A549 (cell line): Measurements from ENCODE around the gene MRPL23. TPM values are rescaled to one million over a fixed set of nuclear protein-coding genes. Genes with fewer than 3 reads are reported as not detected.

Experiments used
- ATAC-seq, 2 experiments: fragments of 200-7000 bp in 1 of 2; fragments of >200 bp in 1 of 2; cut with Nextera tagmentation in 1 of 2; cut with Tn5 transposase in 1 of 2; 3 replicates each; pipeline versions ENCODE4 v1.8.0 to v1.9.1; 2018 to 2020; ENCODE audit warnings: mild to moderate bottlenecking in 1 of 2, moderate library complexity in 1 of 2
- CTCF ChIA-PET: fragments of 300-600 bp; sonication (Branson Sonifier 250); formaldehyde crosslinking; extraction: SDS; loops from one replicate; lab custom pipeline; 2021; ENCODE audit warnings: antibody characterized with exemption, inconsistent platforms; lab: Yijun Ruan, JAX
- POLR2A ChIA-PET: fragments of 350-600 bp; formaldehyde crosslinking; extraction: SDS; loops from one replicate; lab custom pipeline; 2021; ENCODE audit warnings: antibody characterized with exemption, inconsistent platforms; lab: Yijun Ruan, JAX
- DNase-seq, 2 experiments: peaks; one replicate each; pipeline versions ENCODE4 v3.0.0 to v3.0.0-alpha.2; 2011 to 2016; ENCODE audit warnings: low read depth in 1 of 2, low spot score in 1 of 2
- FAIRE-seq: peaks from 2 replicates; lab custom pipeline; 2011; peaks lifted over from hg19 to GRCh38; lab: Jason Lieb, UNC
- H3K27ac ChIP-seq, 2 experiments: fragments of >200 bp; sonication (Bioruptor Twin); formaldehyde crosslinking; 3 replicates each; pipeline ENCODE4 v1.5.1; 2016 to 2017
- H3K4me1 ChIP-seq: fragments of >200 bp; sonication (Bioruptor Twin); formaldehyde crosslinking; 3 replicates; pipeline ENCODE4 v1.6.1; 2016
- H3K4me2 ChIP-seq: fragments of >200 bp; sonication (Bioruptor Twin); formaldehyde crosslinking; 3 replicates; pipeline ENCODE4 v1.6.1; 2016
- H3K4me3 ChIP-seq: fragments of >200 bp; sonication (Bioruptor Twin); formaldehyde crosslinking; 3 replicates; pipeline ENCODE4 v1.5.1; 2016
- H3K9me3 ChIP-seq: fragments of >200 bp; sonication (Bioruptor Twin); formaldehyde crosslinking; 3 replicates; pipeline ENCODE4 v1.6.1; 2016
- BHLHE40 ChIP-seq: IDR thresholded peaks from 2 replicates; pipeline ENCODE4 v1.6.1; 2012; ENCODE audit warnings: low read depth, low read length, inconsistent platforms
- EHF ChIP-seq: fragments of 250-450 bp; sonication (Bioruptor Pico); IDR thresholded peaks from 2 replicates; pipeline ENCODE4 v1.5.0; 2020; ENCODE audit warnings: mild to moderate bottlenecking
- EP300 ChIP-seq, 2 experiments: fragments of >200 bp; sonication (Bioruptor Twin); formaldehyde crosslinking; IDR thresholded peaks; 2 replicates in 1 of 2; 3 replicates in 1 of 2; pipeline ENCODE4 v1.6.1; 2016 to 2017
- ESRRA ChIP-seq: fragments of 150-350 bp; IDR thresholded peaks from 2 replicates; pipeline ENCODE4 v1.6.1; 2014; ENCODE audit warnings: mild to moderate bottlenecking, low read length, borderline replicate concordance
- FOSB ChIP-seq: fragments of 250-450 bp; sonication (Bioruptor Pico); IDR thresholded peaks from 2 replicates; pipeline ENCODE4 v1.5.0; 2020; ENCODE audit warnings: mild to moderate bottlenecking, moderate library complexity
- FOSL2 ChIP-seq, 2 experiments: fragments of 450-650 bp in 1 of 2; fragments of >200 bp in 1 of 2; sonication (Bioruptor Twin) in 1 of 2; formaldehyde crosslinking; IDR thresholded peaks; 2 replicates each; pipeline versions ENCODE4 v1.5.0 to v1.6.1; 2016 to 2020; ENCODE audit warnings: mild to moderate bottlenecking in 1 of 2, moderate library complexity in 1 of 2
- HEYL ChIP-seq: fragments of 250-450 bp; sonication (Bioruptor Pico); IDR thresholded peaks from 2 replicates; pipeline ENCODE4 v1.8.0; 2021; ENCODE audit warnings: mild to moderate bottlenecking, moderate library complexity
- HMGXB4 ChIP-seq: fragments of 250-450 bp; sonication (Bioruptor Pico); IDR thresholded peaks from 2 replicates; pipeline ENCODE4 v1.5.0; 2021; ENCODE audit warnings: mild to moderate bottlenecking, moderate library complexity, borderline replicate concordance
- HOXA7 ChIP-seq: fragments of 250-450 bp; sonication (Bioruptor Pico); IDR thresholded peaks from 2 replicates; pipeline ENCODE4 v1.5.0; 2020; ENCODE audit warnings: mild to moderate bottlenecking, moderate library complexity
- JUN ChIP-seq, 2 experiments: fragments of >200 bp; sonication (Bioruptor Twin); formaldehyde crosslinking; IDR thresholded peaks; 2 replicates in 1 of 2; 3 replicates in 1 of 2; pipeline ENCODE4 v1.6.1; 2016 to 2017
- MAX ChIP-seq: IDR thresholded peaks from 2 replicates; pipeline ENCODE4 v1.6.1; 2012
- MAZ ChIP-seq: fragments of 150-350 bp; IDR thresholded peaks from 2 replicates; pipeline ENCODE4 v1.6.1; 2014; ENCODE audit warnings: antibody characterized with exemption, low read depth, low read length, borderline replicate concordance
- MYC ChIP-seq: IDR thresholded peaks from 2 replicates; pipeline ENCODE4 v1.6.1; 2012; ENCODE audit warnings: mild to moderate bottlenecking, inconsistent platforms, low read length, improper control_type of control experiment, borderline replicate concordance
- NFE2L2 ChIP-seq: fragments of 150-350 bp; conservative IDR thresholded peaks from 2 replicates; pipeline ENCODE4 v1.6.1; 2014; ENCODE audit warnings: low read length
- NR3C1 ChIP-seq: fragments of >200 bp; sonication (Bioruptor Twin); formaldehyde crosslinking; IDR thresholded peaks from 3 replicates; pipeline ENCODE4 v1.6.1; 2017
- POLR2A ChIP-seq: IDR thresholded peaks from 2 replicates; pipeline ENCODE4 v1.6.1; 2012; ENCODE audit warnings: mild to moderate bottlenecking, low read length
- RAD21 ChIP-seq, 2 experiments: fragments of >200 bp in 1 of 2; sonication (Bioruptor Twin) in 1 of 2; formaldehyde crosslinking in 1 of 2; IDR thresholded peaks in 1 of 2; conservative IDR thresholded peaks in 1 of 2; 2 replicates in 1 of 2; 3 replicates in 1 of 2; pipeline ENCODE4 v1.6.1; 2012 to 2018; ENCODE audit warnings: inconsistent platforms in 1 of 2
- RARB ChIP-seq: fragments of 250-450 bp; sonication (Bioruptor Pico); IDR thresholded peaks from 2 replicates; pipeline ENCODE4 v1.8.0; 2021; ENCODE audit warnings: mild to moderate bottlenecking, moderate library complexity
- RNF2 ChIP-seq: fragments of 200-600 bp; sonication (generic); IDR thresholded peaks from 2 replicates; pipeline ENCODE4 v1.6.1; 2016; ENCODE audit warnings: low read depth, mild to moderate bottlenecking, antibody characterized with exemption, moderate library complexity, borderline replicate concordance
- SMC3 ChIP-seq: fragments of >200 bp; sonication (Bioruptor Twin); formaldehyde crosslinking; IDR thresholded peaks from 3 replicates; pipeline ENCODE4 v1.6.1; 2018; ENCODE audit warnings: inconsistent platforms
- SREBF2 ChIP-seq: fragments of 450-650 bp; IDR thresholded peaks from 2 replicates; pipeline ENCODE4 v1.6.1; 2014; ENCODE audit warnings: mild to moderate bottlenecking, moderate library complexity
- TP53 ChIP-seq: fragments of 250-450 bp; sonication (Bioruptor Pico); IDR thresholded peaks from 2 replicates; pipeline ENCODE4 v1.5.0; 2021; ENCODE audit warnings: mild to moderate bottlenecking, moderate library complexity
- USF2 ChIP-seq: fragments of 450-650 bp; IDR thresholded peaks from 2 replicates; pipeline ENCODE4 v1.6.1; 2014; ENCODE audit warnings: antibody characterized with exemption
- ZFP36 ChIP-seq: fragments of 450-650 bp; IDR thresholded peaks from 2 replicates; pipeline ENCODE4 v1.6.1; 2014; ENCODE audit warnings: borderline replicate concordance; ENCODE audit not compliant: partially characterized antibody
- WGBS: methylation state at CpG from one replicate; pipeline ENCODE4 v1.1.6; 2017; ENCODE audit errors: missing lambda C conversion rate; 5-methylcytosine and 5-hydroxymethylcytosine counted together
- polyA plus RNA-seq, 4 experiments: library from polyadenylated mRNA; depleted of rRNA in 3 of 4; stranded (reverse); fragments of >200 nt; fragmentation: RNase III in 1 of 4; extraction: RNeasy Plus Mini Kit Qiagen cat#74134 plus additional on column Dnase treatment in 1 of 4; gene quantifications; 2 replicates in 3 of 4; 3 replicates in 1 of 4; pipeline ENCODE4 v1.2.3, GENCODE V29; 2011 to 2017
- TF ChIP-seq, protein P1 (sequence below): fragments of >200 bp; sonication (Bioruptor Twin); formaldehyde crosslinking; IDR thresholded peaks from 3 replicates; pipeline ENCODE4 v1.5.1; 2016

MRPL23 gene
- polyA plus RNA-seq, 2 of the 4 experiments (the other 2 are of a cell fraction): 77.7 to 160 TPM

GRCh38 chr11:1932105-1932480, 15.0 kb upstream of the MRPL23 start:
- CTCF ChIA-PET: interaction anchor here (0.9 to 2.7 kb wide), 3 partner anchors 50 to 224 kb away, joined by 3 to 8 read pairs (median 3); no protein-coding TSS in a partner anchor
- DNase-seq (no peak), FAIRE-seq (no peak), ATAC-seq (no peak)
- Histone ChIP-seq H3K27ac (no peak overlapping the region), H3K4me2 (no peak overlapping the region), H3K4me3 (no peak overlapping the region), H3K9me3 (no peaks in the 10 kb centered on the region), H3K4me1 (no peaks in the 10 kb centered on the region)
- POLR2A ChIA-PET: no interaction called here
- TF ChIP-seq EP300 (IDR thresholded peaks at IDR 0.05) (no peak), RAD21 (conservative IDR thresholded peaks at IDR 0.05 in 1 of 2, IDR thresholded peaks at IDR 0.05 in 1 of 2) (no peak), USF2 (no peak), HEYL (CRISPR knock-in tag) (no peak), BHLHE40 (no peak), JUN (IDR thresholded peaks at IDR 0.05) (no peak), ZFP36 (no peak), FOSB (CRISPR knock-in tag) (no peak), MAX (no peak), EHF (CRISPR knock-in tag) (no peak), MYC (no peak), NFE2L2 (no peak), NR3C1 (no peak)
- TF ChIP-seq, protein P1, sequence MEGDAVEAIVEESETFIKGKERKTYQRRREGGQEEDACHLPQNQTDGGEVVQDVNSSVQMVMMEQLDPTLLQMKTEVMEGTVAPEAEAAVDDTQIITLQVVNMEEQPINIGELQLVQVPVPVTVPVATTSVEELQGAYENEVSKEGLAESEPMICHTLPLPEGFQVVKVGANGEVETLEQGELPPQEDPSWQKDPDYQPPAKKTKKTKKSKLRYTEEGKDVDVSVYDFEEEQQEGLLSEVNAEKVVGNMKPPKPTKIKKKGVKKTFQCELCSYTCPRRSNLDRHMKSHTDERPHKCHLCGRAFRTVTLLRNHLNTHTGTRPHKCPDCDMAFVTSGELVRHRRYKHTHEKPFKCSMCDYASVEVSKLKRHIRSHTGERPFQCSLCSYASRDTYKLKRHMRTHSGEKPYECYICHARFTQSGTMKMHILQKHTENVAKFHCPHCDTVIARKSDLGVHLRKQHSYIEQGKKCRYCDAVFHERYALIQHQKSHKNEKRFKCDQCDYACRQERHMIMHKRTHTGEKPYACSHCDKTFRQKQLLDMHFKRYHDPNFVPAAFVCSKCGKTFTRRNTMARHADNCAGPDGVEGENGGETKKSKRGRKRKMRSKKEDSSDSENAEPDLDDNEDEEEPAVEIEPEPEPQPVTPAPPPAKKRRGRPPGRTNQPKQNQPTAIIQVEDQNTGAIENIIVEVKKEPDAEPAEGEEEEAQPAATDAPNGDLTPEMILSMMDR: no peak
- WGBS: 65% methylated on average over 11 of the region's 11 CpGs

GRCh38 chr11:1932681-1933080, 14.5 kb upstream of the MRPL23 start:
- POLR2A ChIA-PET: no interaction called here
- no peak overlapping the region for H3K4me3 ChIP-seq
- H3K27ac ChIP-seq: no peak overlapping the region
- no peak overlapping the region for H3K4me2 ChIP-seq
- 55% methylated on average over 4 of the region's 4 CpGs for WGBS
- H3K9me3 ChIP-seq: no peaks in the 10 kb centered on the region
- DNase-seq: no peak
- FAIRE-seq: no peak
- no peaks in the 10 kb centered on the region for H3K4me1 ChIP-seq
- no peak for ATAC-seq
- TF ChIP-seq ESRRA: no peak
- TF ChIP-seq MAZ: no peak
- TF ChIP-seq MAX: no peak
- TF ChIP-seq TP53 (CRISPR knock-in tag): no peak
- no peak for TF ChIP-seq POLR2A
- no peak for TF ChIP-seq SREBF2
- TF ChIP-seq HOXA7 (CRISPR knock-in tag): no peak
- no peak for TF ChIP-seq RARB
- TF ChIP-seq SMC3: no peak
- no peak for TF ChIP-seq HMGXB4 (CRISPR knock-in tag)
- no peak for TF ChIP-seq FOSL2 (IDR thresholded peaks at IDR 0.05)
- TF ChIP-seq FOSL2 (CRISPR knock-in tag; IDR thresholded peaks at IDR 0.05): no peak
- TF ChIP-seq ZFP36: no peak
- TF ChIP-seq RNF2: no peak
- CTCF ChIA-PET: interaction anchor here (0.7 to 2.7 kb wide), 5 partner anchors 23 to 108 kb away, joined by 3 to 8 read pairs (median 4); no protein-coding TSS in a partner anchor
